ENCODE results near the gene FLT1. TPM values are rescaled to one million over a fixed set of nuclear protein-coding genes. Genes with fewer than 3 reads are reported as not detected.

Gene FLT1
- total RNA-seq, 1 donor from 2014 or later = 0.60 TPM

- Mint-ChIP-seq H3K27me3 (ENCODE audit: low read depth) (no peaks in the 10 kb centered on the region), H3K27ac (ENCODE audit: unreplicated experiment) (no peak overlapping the region), H3K4me3 (ENCODE audit: unreplicated experiment) (no peak overlapping the region), H3K36me3 (ENCODE audit: low read depth) (no peaks in the 10 kb centered on the region), H3K4me1 (ENCODE audit: low read depth) (peaks cover 43% of the 10 kb centered on the region), H3K9me3 (ENCODE audit: low read depth) (peaks cover under 1% of the 10 kb centered on the region)
- no peak for DNase-seq (ENCODE audit: low spot score)
- TF ChIP-seq CTCF (IDR thresholded peaks at IDR 0.05) = no peak
Observed at GRCh38 chr13:28325022-28325421, 169.9 kb downstream of the FLT1 start.

- Mint-ChIP-seq H3K27me3 (ENCODE audit: low read depth) (no peaks in the 10 kb centered on the region), H3K4me3 (ENCODE audit: unreplicated experiment) (no peak overlapping the region), H3K27ac (ENCODE audit: unreplicated experiment) (no peak overlapping the region), H3K4me1 (ENCODE audit: low read depth) (peaks cover 35% of the 10 kb centered on the region), H3K9me3 (ENCODE audit: low read depth) (peaks cover 4% of the 10 kb centered on the region), H3K36me3 (ENCODE audit: low read depth) (no peaks in the 10 kb centered on the region)
- no peak for DNase-seq (ENCODE audit: low spot score)
- peak; percentile 94 for TF ChIP-seq CTCF (IDR thresholded peaks at IDR 0.05)
Observed at GRCh38 chr13:28324181-28324789, 170.6 kb downstream of the FLT1 start.

- Mint-ChIP-seq H3K9me3 (ENCODE audit: low read depth) (peaks cover 4% of the 10 kb centered on the region), H3K27ac (ENCODE audit: unreplicated experiment) (no peak overlapping the region), H3K4me1 (ENCODE audit: low read depth) (peaks cover 26% of the 10 kb centered on the region), H3K4me3 (ENCODE audit: unreplicated experiment) (no peak overlapping the region), H3K27me3 (ENCODE audit: low read depth) (no peaks in the 10 kb centered on the region), H3K36me3 (ENCODE audit: low read depth) (no peaks in the 10 kb centered on the region)
- no peak for TF ChIP-seq CTCF (IDR thresholded peaks at IDR 0.05)
- no peak for DNase-seq (ENCODE audit: low spot score)
Observed at GRCh38 chr13:28322256-28322905, 172.5 kb downstream of the FLT1 start.

GRCh38 chr13:28321756-28322155 lies 173.2 kb downstream of the FLT1 start:
- H3K4me1 Mint-ChIP-seq (ENCODE audit: low read depth) = peaks cover 26% of the 10 kb centered on the region
- TF ChIP-seq CTCF (IDR thresholded peaks at IDR 0.05) = no peak
- H3K4me3 Mint-ChIP-seq (ENCODE audit: unreplicated experiment) = no peak overlapping the region
- no peaks in the 10 kb centered on the region for H3K36me3 Mint-ChIP-seq (ENCODE audit: low read depth)
- H3K27me3 Mint-ChIP-seq (ENCODE audit: low read depth) = no peaks in the 10 kb centered on the region
- H3K9me3 Mint-ChIP-seq (ENCODE audit: low read depth) = peaks cover 4% of the 10 kb centered on the region
- H3K27ac Mint-ChIP-seq (ENCODE audit: unreplicated experiment) = no peak overlapping the region
- no peak for DNase-seq (ENCODE audit: low spot score)

GRCh38 chr13:28320884-28321574 lies 173.9 kb downstream of the FLT1 start:
- Mint-ChIP-seq H3K9me3 (ENCODE audit: low read depth) (peaks cover 4% of the 10 kb centered on the region), H3K27me3 (ENCODE audit: low read depth) (no peaks in the 10 kb centered on the region), H3K4me3 (ENCODE audit: unreplicated experiment) (no peak overlapping the region), H3K27ac (ENCODE audit: unreplicated experiment) (no peak overlapping the region), H3K4me1 (ENCODE audit: low read depth) (peaks cover 29% of the 10 kb centered on the region), H3K36me3 (ENCODE audit: low read depth) (no peaks in the 10 kb centered on the region)
- no peak for DNase-seq (ENCODE audit: low spot score)
- no peak for TF ChIP-seq CTCF (IDR thresholded peaks at IDR 0.05)

Measured in chondrocyte (in vitro differentiated cells).